Measurements from ENCODE around the gene SRRM5.

SRRM5 gene

DNA sequence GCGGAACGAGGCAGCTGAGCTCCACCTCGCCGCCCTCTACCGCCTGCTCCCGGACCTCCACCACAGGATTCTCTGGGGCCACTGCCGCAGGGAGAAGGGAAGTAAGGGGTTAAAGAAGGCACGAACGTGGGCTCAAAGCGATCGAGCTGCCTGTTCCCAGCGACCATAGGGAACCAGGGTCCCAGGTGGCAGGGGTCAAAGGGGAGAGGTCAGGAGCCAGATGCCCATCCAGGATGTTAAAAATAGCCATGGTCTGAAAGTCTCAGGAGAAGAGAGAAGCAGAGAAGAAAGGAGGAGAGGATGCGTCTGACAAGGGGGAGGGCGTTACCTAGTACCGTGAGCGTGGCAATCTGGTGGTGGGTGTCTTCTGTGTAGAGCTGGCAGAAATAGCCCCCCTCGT is 14.9 kb downstream of the SRRM5 start:
- H4K20me1 ChIP-seq (ENCODE audit: control insufficient read depth, insufficient read depth, low read depth, low read length), result no peaks in the 10 kb centered on the region
- no peaks in the 10 kb centered on the region for H3K79me2 ChIP-seq (ENCODE audit: control insufficient read depth, low read length)
- TF ChIP-seq EZH2phosphoT487 (IDR thresholded peaks at IDR 0.05; ENCODE audit: borderline replicate concordance, low read length), result no peak
- TF ChIP-seq, protein P1, sequence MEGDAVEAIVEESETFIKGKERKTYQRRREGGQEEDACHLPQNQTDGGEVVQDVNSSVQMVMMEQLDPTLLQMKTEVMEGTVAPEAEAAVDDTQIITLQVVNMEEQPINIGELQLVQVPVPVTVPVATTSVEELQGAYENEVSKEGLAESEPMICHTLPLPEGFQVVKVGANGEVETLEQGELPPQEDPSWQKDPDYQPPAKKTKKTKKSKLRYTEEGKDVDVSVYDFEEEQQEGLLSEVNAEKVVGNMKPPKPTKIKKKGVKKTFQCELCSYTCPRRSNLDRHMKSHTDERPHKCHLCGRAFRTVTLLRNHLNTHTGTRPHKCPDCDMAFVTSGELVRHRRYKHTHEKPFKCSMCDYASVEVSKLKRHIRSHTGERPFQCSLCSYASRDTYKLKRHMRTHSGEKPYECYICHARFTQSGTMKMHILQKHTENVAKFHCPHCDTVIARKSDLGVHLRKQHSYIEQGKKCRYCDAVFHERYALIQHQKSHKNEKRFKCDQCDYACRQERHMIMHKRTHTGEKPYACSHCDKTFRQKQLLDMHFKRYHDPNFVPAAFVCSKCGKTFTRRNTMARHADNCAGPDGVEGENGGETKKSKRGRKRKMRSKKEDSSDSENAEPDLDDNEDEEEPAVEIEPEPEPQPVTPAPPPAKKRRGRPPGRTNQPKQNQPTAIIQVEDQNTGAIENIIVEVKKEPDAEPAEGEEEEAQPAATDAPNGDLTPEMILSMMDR (IDR thresholded peaks at IDR 0.05; ENCODE audit: low read depth, low read length, poor library complexity, severe bottlenecking), result no peak

DNA sequence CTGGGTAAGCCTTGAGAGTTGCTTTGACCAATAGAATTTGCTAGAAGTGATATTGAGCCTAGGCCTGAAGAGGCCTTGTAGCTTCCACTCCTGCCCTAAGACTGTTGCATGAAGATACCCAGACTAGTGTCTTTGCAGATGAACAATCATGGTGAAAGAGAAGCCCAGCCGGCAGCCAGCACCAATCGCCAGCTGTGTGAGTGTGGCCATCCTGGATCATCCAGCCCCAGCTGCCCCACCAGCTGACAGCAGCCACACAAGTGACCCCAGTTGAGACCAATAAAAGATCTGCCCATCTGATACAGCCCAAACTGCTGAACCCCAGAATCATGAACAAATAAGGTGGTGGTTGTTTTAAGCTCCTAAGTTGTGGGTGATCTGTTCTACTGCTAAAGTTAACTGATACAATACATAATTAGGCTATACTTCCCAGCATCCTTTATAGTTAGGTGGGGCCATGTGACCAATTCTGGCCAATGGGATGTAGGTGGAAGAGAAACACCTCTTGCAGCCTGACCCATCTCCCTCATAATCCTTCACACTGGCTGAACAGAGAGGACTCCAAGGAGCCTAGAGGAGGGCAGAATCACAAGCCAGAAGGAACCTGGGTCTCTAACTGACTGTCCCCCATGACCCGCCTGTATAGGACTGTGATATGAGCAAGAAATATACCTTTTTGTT is 16.9 kb downstream of the SRRM5 start:
- peaks cover 9% of the 10 kb centered on the region for H3K4me1 ChIP-seq (ENCODE audit: control insufficient read depth, low read length)
- no peaks in the 10 kb centered on the region for H3K9me3 ChIP-seq (ENCODE audit: control insufficient read depth, insufficient read depth, low read length)
- no peaks in the 10 kb centered on the region for H4K20me1 ChIP-seq (ENCODE audit: control insufficient read depth, insufficient read depth, low read depth, low read length)
- no peaks in the 10 kb centered on the region for H3K9me2 ChIP-seq (replicated peaks; ENCODE audit: control insufficient read depth, low read length)
- H3K4me3 ChIP-seq (ENCODE audit: low read length), result no peak overlapping the region
- H3K36me3 ChIP-seq (ENCODE audit: control insufficient read depth, low read length), result no peaks in the 10 kb centered on the region
- H3F3A ChIP-seq (ENCODE audit: control insufficient read depth, insufficient read depth), result no peaks in the 10 kb centered on the region
- no peaks in the 10 kb centered on the region for H3K79me2 ChIP-seq (ENCODE audit: control insufficient read depth, low read length)
- no peak for TF ChIP-seq EZH2phosphoT487 (IDR thresholded peaks at IDR 0.05; ENCODE audit: borderline replicate concordance, low read length)
- H3K27me3 ChIP-seq (ENCODE audit: control insufficient read depth, low read length), result no peaks in the 10 kb centered on the region
- no peak overlapping the region for H3K27ac ChIP-seq (ENCODE audit: low read depth, low read length)
- no peak overlapping the region for H3K4me2 ChIP-seq (ENCODE audit: low read length)

More for the DNA sequence above, 14.9 kb downstream of the SRRM5 start:
- H3K9me2 ChIP-seq (replicated peaks; ENCODE audit: control insufficient read depth, low read length), result no peaks in the 10 kb centered on the region
- no peak overlapping the region for H3K4me3 ChIP-seq (ENCODE audit: low read length)
- no peak overlapping the region for H3K27ac ChIP-seq (ENCODE audit: low read depth, low read length)
- no peak overlapping the region for H3K4me2 ChIP-seq (ENCODE audit: low read length)
- no peaks in the 10 kb centered on the region for H3K36me3 ChIP-seq (ENCODE audit: control insufficient read depth, low read length)
- H3F3A ChIP-seq (ENCODE audit: control insufficient read depth, insufficient read depth), result 0 out of 2 replicates have a peak, but pooled peaks cover under 1% of the 10 kb centered on the region
- no peaks in the 10 kb centered on the region for H3K27me3 ChIP-seq (ENCODE audit: control insufficient read depth, low read length)
- H3K9me3 ChIP-seq (ENCODE audit: control insufficient read depth, insufficient read depth, low read length), result no peaks in the 10 kb centered on the region
- H3K4me1 ChIP-seq (ENCODE audit: control insufficient read depth, low read length), result peaks cover 9% of the 10 kb centered on the region

DNA sequence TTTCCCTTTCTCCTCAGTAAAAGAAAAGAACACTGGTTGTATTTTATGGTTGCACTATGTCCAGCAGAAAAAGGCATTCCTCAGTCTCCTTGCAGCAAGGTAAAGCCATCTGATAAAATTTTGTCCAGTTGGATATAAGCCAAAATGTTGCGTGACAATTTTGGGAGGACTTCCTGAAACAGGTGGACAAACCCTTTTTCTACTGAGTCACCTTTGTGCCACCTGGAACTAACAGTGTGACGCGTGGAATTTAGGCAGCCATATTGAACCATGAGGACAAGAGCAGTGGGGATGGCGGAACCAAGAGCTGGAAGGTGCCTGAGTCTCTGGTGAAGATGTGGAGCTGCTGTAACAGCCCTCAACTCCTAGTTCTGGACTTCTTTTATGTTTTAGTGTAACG is 19.6 kb downstream of the SRRM5 start:
- peaks cover 6% of the 10 kb centered on the region for H3K27me3 ChIP-seq (ENCODE audit: control insufficient read depth, low read length)
- H3K79me2 ChIP-seq (ENCODE audit: control insufficient read depth, low read length), result no peaks in the 10 kb centered on the region
- TF ChIP-seq, protein P1 (IDR thresholded peaks at IDR 0.05; ENCODE audit: low read depth, low read length, poor library complexity, severe bottlenecking), result no peak
- no peak for TF ChIP-seq EZH2phosphoT487 (IDR thresholded peaks at IDR 0.05; ENCODE audit: borderline replicate concordance, low read length)

DNA sequence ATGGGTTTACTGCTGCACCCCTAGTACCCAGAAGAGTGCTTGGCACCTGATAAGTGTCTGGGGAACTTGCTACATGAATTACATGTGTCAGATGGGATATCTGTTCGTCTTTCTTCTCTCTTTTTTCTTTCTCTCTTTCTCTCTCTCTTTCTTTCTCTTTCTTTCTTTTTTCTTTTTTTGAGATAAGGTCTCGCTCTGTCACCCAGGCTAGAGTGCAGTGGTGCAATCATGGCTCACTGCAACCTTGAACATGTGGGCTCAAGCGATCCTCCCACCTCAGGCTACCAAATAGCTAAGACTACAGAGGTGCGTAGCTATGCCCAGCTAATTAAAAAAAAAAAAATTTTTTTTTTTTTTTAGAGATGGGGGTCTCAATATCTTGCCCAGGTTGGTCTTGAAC is 21.6 kb downstream of the SRRM5 start:
- H3K4me1 ChIP-seq (ENCODE audit: control insufficient read depth, low read length), result peaks cover 12% of the 10 kb centered on the region
- H3K9me2 ChIP-seq (replicated peaks; ENCODE audit: control insufficient read depth, low read length), result no peaks in the 10 kb centered on the region
- H3K36me3 ChIP-seq (ENCODE audit: control insufficient read depth, low read length), result no peaks in the 10 kb centered on the region
- H3F3A ChIP-seq (ENCODE audit: control insufficient read depth, insufficient read depth), result no peaks in the 10 kb centered on the region
- no peak overlapping the region for H3K4me2 ChIP-seq (ENCODE audit: low read length)
- no peak overlapping the region for H3K27ac ChIP-seq (ENCODE audit: low read depth, low read length)
- TF ChIP-seq, protein P1 (IDR thresholded peaks at IDR 0.05; ENCODE audit: low read depth, low read length, poor library complexity, severe bottlenecking), result no peak
- TF ChIP-seq EZH2phosphoT487 (IDR thresholded peaks at IDR 0.05; ENCODE audit: borderline replicate concordance, low read length), result no peak
- H3K4me3 ChIP-seq (ENCODE audit: low read length), result no peak overlapping the region
- no peaks in the 10 kb centered on the region for H3K79me2 ChIP-seq (ENCODE audit: control insufficient read depth, low read length)
- H3K27me3 ChIP-seq (ENCODE audit: control insufficient read depth, low read length), result peaks cover 23% of the 10 kb centered on the region
- no peaks in the 10 kb centered on the region for H3K9me3 ChIP-seq (ENCODE audit: control insufficient read depth, insufficient read depth, low read length)
- H4K20me1 ChIP-seq (ENCODE audit: control insufficient read depth, insufficient read depth, low read depth, low read length), result peaks cover under 1% of the 10 kb centered on the region; the same call in 1 of the 2 replicates

More for the DNA sequence above, 19.6 kb downstream of the SRRM5 start:
- Histone ChIP-seq H3K36me3 (ENCODE audit: control insufficient read depth, low read length) (no peaks in the 10 kb centered on the region), H3K4me1 (ENCODE audit: control insufficient read depth, low read length) (peaks cover 12% of the 10 kb centered on the region), H3K4me3 (ENCODE audit: low read length) (no peak overlapping the region), H3K9me3 (ENCODE audit: control insufficient read depth, insufficient read depth, low read length) (no peaks in the 10 kb centered on the region), H3F3A (ENCODE audit: control insufficient read depth, insufficient read depth) (no peaks in the 10 kb centered on the region), H3K27ac (ENCODE audit: low read depth, low read length) (no peak overlapping the region), H4K20me1 (ENCODE audit: control insufficient read depth, insufficient read depth, low read depth, low read length) (no peaks in the 10 kb centered on the region), H3K4me2 (ENCODE audit: low read length) (no peak overlapping the region), H3K9me2 (replicated peaks; ENCODE audit: control insufficient read depth, low read length) (no peaks in the 10 kb centered on the region)

Measured in DOHH2 (cell line).